HG02623 (cell line): Measurements from ENCODE around the gene SLC45A1.

Experiments
- ATAC-seq: cut with Tn5 transposase; IDR thresholded peaks from one replicate; pipeline ENCODE4 v1.9.1; 2021; ENCODE audit warnings: moderate library complexity; ENCODE audit not compliant: unreplicated experiment

The SLC45A1 gene

GRCh38 chr1:8352471-8352845, 34.5 kb downstream of the SLC45A1 start:
- ATAC-seq, result no peak

DNA sequence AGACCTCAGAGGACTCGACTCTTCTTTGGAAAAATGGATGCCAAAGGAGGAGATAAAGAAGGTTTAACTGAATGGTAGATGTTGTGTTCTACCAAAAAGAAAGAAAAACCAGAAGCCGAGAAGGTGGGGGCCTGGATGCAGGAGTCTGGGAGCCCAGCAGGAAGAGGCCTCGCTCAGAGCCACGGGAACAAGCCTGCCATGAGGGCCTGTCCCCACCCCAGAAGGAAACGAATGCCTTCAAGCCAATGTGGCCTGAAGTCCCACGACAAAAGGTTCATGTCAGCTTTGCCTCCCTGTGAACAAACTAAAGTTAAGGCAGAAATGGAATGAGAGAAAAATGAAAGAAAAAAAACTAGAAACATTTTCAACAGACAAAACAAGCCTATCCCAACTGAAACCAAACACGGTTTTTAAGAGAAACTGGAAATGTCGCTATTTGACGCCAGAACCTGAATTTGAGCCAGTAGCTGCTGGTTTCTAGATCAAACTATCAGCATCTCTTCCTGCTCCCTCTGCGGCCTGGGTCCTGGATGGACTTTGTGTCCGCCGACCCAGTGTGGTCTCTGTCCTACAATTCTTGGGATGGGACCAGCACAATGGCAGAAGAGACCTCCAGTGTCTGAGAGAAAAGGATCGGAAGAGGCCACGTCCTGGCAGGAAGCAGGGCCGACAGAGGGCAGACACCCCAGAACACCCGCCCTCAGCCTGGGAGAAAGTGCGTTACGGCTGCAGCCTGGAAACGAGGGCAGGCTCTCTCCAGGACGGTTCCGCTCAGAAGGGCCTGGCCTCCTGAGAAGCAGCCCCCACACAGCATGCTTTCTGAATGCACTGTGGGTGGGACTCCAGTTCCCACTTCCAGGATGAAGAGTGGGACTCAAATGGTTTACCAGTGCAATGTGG, 35.2 kb downstream of the SLC45A1 start:
- ATAC-seq, result no peak

- ATAC-seq, result no peak
Measured at GRCh38 chr1:8354038-8354437, 36.1 kb downstream of the SLC45A1 start.

GRCh38 chr1:8355439-8356255, 37.7 kb downstream of the SLC45A1 start:
- ATAC-seq, result no peak

GRCh38 chr1:8356256-8357209, 38.6 kb downstream of the SLC45A1 start:
- ATAC-seq, result no peak

GRCh38 chr1:8357329-8358101, 39.6 kb downstream of the SLC45A1 start:
- no peak for ATAC-seq

DNA sequence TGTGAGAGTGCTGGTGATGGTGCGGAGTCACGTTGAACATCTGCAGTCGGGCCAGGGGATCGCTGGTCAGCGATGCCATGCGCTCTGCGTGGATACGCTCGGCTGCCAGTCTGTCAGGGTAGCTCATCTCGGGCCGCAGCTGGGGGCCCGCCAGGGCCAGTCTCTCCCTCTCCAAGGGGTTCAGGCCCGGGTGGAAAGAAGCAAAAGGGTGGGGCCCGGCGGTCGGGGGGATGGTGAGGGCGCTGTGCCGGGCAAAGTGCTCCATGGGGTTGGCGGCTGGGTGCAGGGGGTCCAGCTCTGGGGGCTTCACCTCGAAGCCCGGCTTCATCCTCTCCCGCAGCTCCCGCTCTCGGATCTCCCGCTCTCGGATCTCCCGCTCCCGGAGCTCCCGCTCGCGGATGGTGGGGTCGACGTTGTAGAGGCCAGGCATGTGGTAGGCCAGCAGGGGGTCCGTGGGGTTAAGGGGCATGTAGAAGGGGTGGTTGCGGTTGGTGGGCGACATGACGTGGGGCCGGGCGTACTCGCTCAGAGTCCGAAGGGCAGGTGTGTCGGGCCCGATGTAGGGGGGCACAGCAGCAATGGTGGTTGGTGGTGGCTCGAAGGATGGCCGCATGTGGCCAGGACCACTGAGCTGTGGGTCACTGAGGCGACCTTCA, 40.5 kb downstream of the SLC45A1 start:
- no peak for ATAC-seq

- no peak for ATAC-seq
Measured at GRCh38 chr1:8358897-8359616, 41.1 kb downstream of the SLC45A1 start.

GRCh38 chr1:8359617-8360481, 41.9 kb downstream of the SLC45A1 start:
- ATAC-seq, result no peak

DNA sequence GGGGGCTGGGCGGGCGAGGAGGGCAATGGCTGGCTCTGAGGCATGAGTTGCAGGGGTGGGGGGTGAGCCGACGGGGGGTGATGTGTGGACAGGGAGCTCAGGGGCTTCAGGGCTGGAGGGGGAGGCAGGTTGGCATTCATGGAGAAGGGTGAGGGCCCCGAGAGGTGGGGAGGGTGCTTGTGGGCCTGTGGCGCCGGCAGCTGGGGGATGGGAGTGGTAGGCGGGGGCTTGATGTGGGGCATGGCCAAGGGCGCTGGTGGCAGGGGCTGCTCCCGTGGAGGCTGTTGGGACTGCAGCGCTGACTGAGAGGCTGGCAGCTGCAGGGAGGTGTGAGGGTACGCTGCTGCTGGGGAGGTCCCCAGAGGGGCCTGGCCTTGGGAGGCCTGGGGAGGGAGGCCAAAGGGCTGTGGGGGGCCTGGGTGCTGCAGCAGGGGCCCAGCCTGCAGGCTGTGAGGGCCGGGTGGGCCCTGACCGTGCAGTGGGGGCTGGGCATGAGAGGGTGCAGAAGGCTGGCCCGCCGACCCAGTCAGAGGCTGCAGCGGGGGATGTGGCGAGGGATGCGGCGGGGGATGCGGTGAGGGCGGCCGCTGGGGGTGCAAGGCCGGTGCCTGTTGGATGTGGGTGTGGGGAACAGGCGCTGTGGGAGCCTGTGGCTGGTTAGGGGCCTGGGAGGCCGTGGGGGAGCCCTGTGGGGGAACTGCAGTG, 42.7 kb downstream of the SLC45A1 start:
- ATAC-seq, result no peak

GRCh38 chr1:8361198-8361849, 43.4 kb downstream of the SLC45A1 start:
- no peak for ATAC-seq

DNA sequence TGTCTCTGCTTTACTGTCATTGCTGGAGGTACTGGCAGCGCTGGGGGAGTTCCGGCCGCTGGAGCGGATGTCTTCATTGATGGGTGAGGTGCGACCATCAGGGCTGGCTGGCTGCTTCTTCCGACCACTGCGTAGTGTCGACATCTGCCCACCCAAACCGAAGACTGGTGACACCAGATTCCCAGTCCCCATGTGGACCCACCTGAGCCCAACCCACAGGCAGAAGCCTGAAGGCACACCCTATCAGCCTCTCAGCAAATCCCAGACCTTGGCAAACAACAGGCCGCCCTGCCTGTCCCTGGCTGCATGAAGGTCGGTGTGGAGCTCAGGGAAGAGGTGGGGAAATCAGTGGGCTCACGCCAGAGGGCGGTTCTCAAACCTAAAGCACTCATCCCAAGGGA, 44.8 kb downstream of the SLC45A1 start:
- ATAC-seq, result no peak

- ATAC-seq, result no peak
Measured at GRCh38 chr1:8363186-8363766, 45.4 kb downstream of the SLC45A1 start.

GRCh38 chr1:8363767-8364301, 45.9 kb downstream of the SLC45A1 start:
- no peak for ATAC-seq

DNA sequence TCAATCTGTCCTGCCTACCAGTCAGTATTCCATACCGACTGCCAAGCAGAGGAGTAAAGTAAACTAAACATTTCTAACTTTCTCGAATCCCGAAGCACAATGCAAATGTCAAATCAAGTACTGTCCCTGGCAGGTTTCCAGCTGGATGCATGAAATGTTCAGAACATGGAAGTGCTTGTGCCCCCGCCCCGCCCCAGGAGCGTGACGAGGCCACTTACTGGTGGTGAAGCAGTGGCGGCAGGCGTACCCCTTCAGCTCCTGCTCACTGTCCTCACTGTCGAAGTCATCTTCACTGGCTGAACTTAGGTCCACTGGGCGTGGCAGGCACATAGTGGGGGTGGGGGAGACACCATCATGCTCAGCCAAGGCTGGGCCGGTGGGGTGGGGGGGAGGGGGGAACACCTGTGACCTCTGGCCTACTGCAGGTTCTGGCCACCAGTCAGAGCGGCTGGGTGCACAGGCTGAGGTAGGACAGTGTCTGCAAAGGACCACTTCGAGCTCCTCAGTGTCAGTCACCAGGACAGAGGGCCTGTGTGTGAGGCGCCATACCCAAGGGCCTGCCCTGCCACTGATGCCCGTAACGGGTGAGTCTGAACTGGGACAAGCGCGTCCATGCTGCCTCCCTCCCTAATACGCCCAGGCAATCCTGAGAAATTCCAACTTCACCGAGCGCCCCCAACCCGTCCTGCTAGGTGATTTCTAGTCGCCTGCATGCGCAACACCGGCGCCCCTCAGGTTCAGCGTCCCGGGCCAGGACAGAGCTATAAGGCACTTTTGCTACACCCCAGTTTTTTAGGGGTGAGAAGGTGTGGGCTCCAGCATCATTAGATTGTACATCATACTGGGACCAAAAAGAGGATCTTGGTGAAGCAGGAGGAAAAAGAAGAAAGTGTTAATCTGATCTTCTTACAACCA, 46.9 kb downstream of the SLC45A1 start:
- no peak for ATAC-seq
